ENCODE data around the gene MBOAT1. TPM values are rescaled to one million over a fixed set of nuclear protein-coding genes. Genes with fewer than 3 reads are reported as not detected.

The MBOAT1 gene
- total and polyA plus RNA-seq, 2 of the 13 experiments (the other 11 are each of a cell fraction or from before 2014, with no cell fraction given) = not detected

- no peak for DNase-seq (ENCODE audit: low spot score)
- no TSS peak for BruUV-seq (replicated peaks)
- no peak for FAIRE-seq
- H2AFZ ChIP-seq (ENCODE audit: low read length) = no peak overlapping the region
- no peaks in the 10 kb centered on the region for H3K27me3 ChIP-seq (ENCODE audit: control insufficient read depth in 1 of 2, insufficient read depth in 2 of 2, low read length in 2 of 2)
- H4K20me1 ChIP-seq (ENCODE audit: insufficient read depth, low read length) = no peaks in the 10 kb centered on the region
- no peaks in the 10 kb centered on the region for H3K36me3 ChIP-seq (replicated peaks in 1 of 2; ENCODE audit: control insufficient read depth in 1 of 2, insufficient read depth in 2 of 2, low read length in 2 of 2)
- no peaks in the 10 kb centered on the region for H3K4me1 ChIP-seq (ENCODE audit: insufficient read depth, low read length)
- intact Hi-C loops (cut with micrococcal nuclease; ENCODE audit: unreplicated experiment) (no loop called here), in situ Hi-C loops (cut with HindIII; ENCODE audit: extremely low pct_ligation_motif_present, low pct_unique_long_range_greater_than_20kb) (no loop called here)
- POLR2A ChIA-PET = no interaction called here
- TF ChIP-seq, protein P1, sequence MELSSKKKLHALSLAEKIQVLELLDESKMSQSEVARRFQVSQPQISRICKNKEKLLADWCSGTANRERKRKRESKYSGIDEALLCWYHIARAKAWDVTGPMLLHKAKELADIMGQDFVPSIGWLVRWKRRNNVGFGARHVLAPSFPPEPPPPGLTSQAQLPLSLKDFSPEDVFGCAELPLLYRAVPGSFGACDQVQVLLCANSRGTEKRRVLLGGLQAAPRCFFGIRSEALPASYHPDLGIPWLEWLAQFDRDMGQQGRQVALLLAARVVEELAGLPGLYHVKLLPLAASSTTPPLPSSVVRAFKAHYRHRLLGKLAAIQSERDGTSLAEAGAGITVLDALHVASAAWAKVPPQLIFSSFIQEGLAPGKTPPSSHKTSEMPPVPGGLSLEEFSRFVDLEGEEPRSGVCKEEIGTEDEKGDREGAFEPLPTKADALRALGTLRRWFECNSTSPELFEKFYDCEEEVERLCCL (CRISPR knock-in tag; IDR thresholded peaks at IDR 0.05; ENCODE audit: borderline replicate concordance) = no peak
- TF ChIP-seq ATRX (CRISPR knock-in tag; IDR thresholded peaks at IDR 0.05; ENCODE audit: borderline replicate concordance) (no peak), RXRB (CRISPR knock-in tag; IDR thresholded peaks at IDR 0.05; ENCODE audit: borderline replicate concordance) (no peak), ZNF17 (CRISPR knock-in tag; IDR thresholded peaks at IDR 0.05) (no peak), ZNF720 (CRISPR knock-in tag; IDR thresholded peaks at IDR 0.05) (no peak), ZNF841 (CRISPR knock-in tag; IDR thresholded peaks at IDR 0.05; ENCODE audit: borderline replicate concordance) (no peak), NBN (conservative IDR thresholded peaks at IDR 0.05) (no peak), ZNF543 (CRISPR knock-in tag; IDR thresholded peaks at IDR 0.05) (no peak), MED8 (CRISPR knock-in tag; IDR thresholded peaks at IDR 0.05; ENCODE audit: insufficient replicate concordance) (no peak), ZMYM3 (CRISPR knock-in tag; IDR thresholded peaks at IDR 0.05) (no peak), ZNF225 (CRISPR knock-in tag; IDR thresholded peaks at IDR 0.05) (no peak), ZSCAN5A (CRISPR knock-in tag; IDR thresholded peaks at IDR 0.05; ENCODE audit: borderline replicate concordance) (no peak), HCFC1 (IDR thresholded peaks at IDR 0.05; ENCODE audit: low read depth, low read length) (no peak), DBP (CRISPR knock-in tag; IDR thresholded peaks at IDR 0.05; ENCODE audit: not compliant biosample characterization) (no peak), E2F5 (CRISPR knock-in tag; conservative IDR thresholded peaks at IDR 0.05) (no peak)
- TF ChIP-seq, protein P2, sequence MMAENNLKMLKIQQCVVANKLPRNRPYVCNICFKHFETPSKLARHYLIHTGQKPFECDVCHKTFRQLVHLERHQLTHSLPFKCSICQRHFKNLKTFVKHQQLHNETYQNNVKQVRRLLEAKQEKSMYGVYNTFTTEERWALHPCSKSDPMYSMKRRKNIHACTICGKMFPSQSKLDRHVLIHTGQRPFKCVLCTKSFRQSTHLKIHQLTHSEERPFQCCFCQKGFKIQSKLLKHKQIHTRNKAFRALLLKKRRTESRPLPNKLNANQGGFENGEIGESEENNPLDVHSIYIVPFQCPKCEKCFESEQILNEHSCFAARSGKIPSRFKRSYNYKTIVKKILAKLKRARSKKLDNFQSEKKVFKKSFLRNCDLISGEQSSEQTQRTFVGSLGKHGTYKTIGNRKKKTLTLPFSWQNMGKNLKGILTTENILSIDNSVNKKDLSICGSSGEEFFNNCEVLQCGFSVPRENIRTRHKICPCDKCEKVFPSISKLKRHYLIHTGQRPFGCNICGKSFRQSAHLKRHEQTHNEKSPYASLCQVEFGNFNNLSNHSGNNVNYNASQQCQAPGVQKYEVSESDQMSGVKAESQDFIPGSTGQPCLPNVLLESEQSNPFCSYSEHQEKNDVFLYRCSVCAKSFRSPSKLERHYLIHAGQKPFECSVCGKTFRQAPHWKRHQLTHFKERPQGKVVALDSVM (CRISPR knock-in tag; IDR thresholded peaks at IDR 0.05) = no peak
- no peak overlapping the region for H3K4me2 ChIP-seq (ENCODE audit: low read depth, low read length)
- H3K9ac ChIP-seq (ENCODE audit: insufficient read depth, low read depth, low read length) = no peak overlapping the region
- H3K27ac ChIP-seq (ENCODE audit: extremely low read length, insufficient read depth, low read length) = no peak overlapping the region
- no peaks in the 10 kb centered on the region for H3K79me2 ChIP-seq (ENCODE audit: insufficient read depth, low read length)
- 27% methylated on average over 3 of the region's 3 CpGs for WGBS (ENCODE audit: low lambda C conversion rate)
- no peaks in the 10 kb centered on the region for H3K9me3 ChIP-seq (ENCODE audit: low read length)
- no peak overlapping the region for H3K4me3 ChIP-seq (replicated peaks in 1 of 3; ENCODE audit: insufficient read depth in 1 of 3, low read depth in 2 of 3, low read length in 3 of 3)
- CTCF ChIA-PET (ENCODE audit: low intra/inter-chr PET ratio, low total read pairs) = no interaction called here
- ATAC-seq = no peak
Observed at GRCh38 chr6:20202699-20203302, 9.5 kb downstream of the MBOAT1 start.

Measured in HepG2 (cell line).